Adrenal gland (tissue), 12 donors: ENCODE results near the gene ZNF416. TPM values are rescaled to one million over a fixed set of nuclear protein-coding genes. Genes with fewer than 3 reads are reported as not detected.
A peak's percentile ranks its signal among the peaks of the same experiment; 100 is the strongest.

Source experiments
- DNase-seq, 7 donors: peaks; one replicate each; pipeline ENCODE4 v3.0.0-alpha.2; 2019 to 2020
- H3K27ac ChIP-seq, 5 donors: fragments of 200-600 bp; sonication (generic) in 4 of 5; 1 replicate in 3 of 5; 2 replicates in 2 of 5; pipeline versions ENCODE4 v1.5.1 to v1.8.0; 2016 to 2020; ENCODE audit warnings: mild to moderate bottlenecking in 1 of 5
- H3K27me3 ChIP-seq: fragments of 200-600 bp; 2 replicates; pipeline ENCODE4 v1.8.0; 2021
- H3K36me3 ChIP-seq, 2 donors: fragments of 200-600 bp; replicated peaks in 1 of 2; 1 replicate in 1 of 2; 2 replicates in 1 of 2; pipeline versions ENCODE4 v1.5.1 to v1.8.0; 2018 to 2022
- H3K4me1 ChIP-seq, 2 donors: fragments of 200-600 bp; replicated peaks in 1 of 2; 1 replicate in 1 of 2; 2 replicates in 1 of 2; pipeline versions ENCODE4 v1.5.1 to v1.8.0; 2018 to 2021
- H3K4me3 ChIP-seq, 4 donors: fragments of 200-600 bp; sonication (generic) in 3 of 4; one replicate each; pipeline ENCODE4 v1.5.1; 2016 to 2018
- H3K9me3 ChIP-seq, 3 donors: fragments of 200-600 bp; sonication (generic) in 1 of 3; replicated peaks in 1 of 3; 1 replicate in 2 of 3; 2 replicates in 1 of 3; pipeline versions ENCODE4 v1.5.1 to v1.8.0; 2016 to 2021
- CTCF ChIP-seq, 6 experiments: fragments of 450-650 bp in 4 of 6; fragments of 200-600 bp in 2 of 6; sonication (generic) in 1 of 6; IDR thresholded peaks; 1 replicate in 5 of 6; 2 replicates in 1 of 6; pipeline versions ENCODE4 v1.5.1 to v1.8.0; 2016 to 2021; ENCODE audit warnings: antibody characterized with exemption in 6 of 6, mild to moderate bottlenecking in 2 of 6, moderate library complexity in 1 of 6
- POLR2A ChIP-seq, 2 donors: fragments of 450-650 bp; IDR thresholded peaks; one replicate each; pipeline ENCODE4 v1.6.1; 2017; ENCODE audit warnings: antibody characterized with exemption in 2 of 2, mild to moderate bottlenecking in 2 of 2, moderate library complexity in 1 of 2
- WGBS, 4 donors: extraction: QIAGEN DNeasy Blood & Tissue Kit in 2 of 4; methylation state at CpG; one replicate each; pipeline versions ENCODE4 v1.1.5 to v1.1.7; 2013 to 2017; 5-methylcytosine and 5-hydroxymethylcytosine counted together
- intact Hi-C, 2 donors: fragments of 100-400 bp; cut with DNase I; formaldehyde crosslinking; loops; one replicate each; pipeline versions ENCODE4 v1.14.1 to v1.15.0; 2022 to 2023
- polyA plus RNA-seq, 3 donors: library from polyadenylated mRNA; stranded (reverse); fragments of 200-250 nt in 2 of 3; fragments of 350-450 nt in 1 of 3; fragmentation: Illumina TruSeq in 1 of 3; extraction: RNeasy Lipid Tissue Mini Kit (QIAGEN cat#74804) in 1 of 3; gene quantifications; one replicate each; pipeline ENCODE4 v1.2.3, GENCODE V29; 2013 to 2014
- total RNA-seq, 9 donors: library from RNA; depleted of rRNA in 4 of 9; stranded (reverse); fragments of >200 nt in 4 of 9; fragments of 120-200 nt in 1 of 9; fragmentation: NEBNext Ultra II Directional in 1 of 9; extraction: Animal tissue kit (Norgen Biotek cat#: 25700) in 1 of 9; gene quantifications; one replicate each; pipeline versions ENCODE4 v1.1.0 to v1.2.4, GENCODE V29; 2013 to 2023
- donor health status: healthy with polysubstance abuse.
- donor health status: Bipolar disorder and iron deficiency.
- donor health status: DM: yes; HTN: yes; CAD: no.
- donor health status: DM: no; HTN: no; CAD: no.
- donor health status: DM: no; HTN: no; CAD: no.
- donor health status: DM: yes; HTN: yes; CAD: no.

The ZNF416 gene
- total and polyA plus RNA-seq, 12 donors: 1.9 to 7.9 (median 5.3) TPM

- intact Hi-C loops: no loop called here
- TF ChIP-seq CTCF (IDR thresholded peaks at IDR 0.05) (no peak), POLR2A (IDR thresholded peaks at IDR 0.05) (no peak)
- Histone ChIP-seq H3K4me3 (peak overlapping the region in 1 of 4 donors; percentile 76), H3K27ac (no peak overlapping the region), H3K4me1 (no peaks in the 10 kb centered on the region), H3K9me3 (peaks cover 0 to 53% (median 2%) of the 10 kb centered on the region in 3 donors), H3K36me3 (peaks cover 0 to 14% of the 10 kb centered on the region in 2 donors), H3K27me3 (no peaks in the 10 kb centered on the region)
- peak in 1 of 7 donors; percentile 24 for DNase-seq
- WGBS, 4 donors: 95 to 100% (median 100%) methylated on average over 3 of the region's 3 CpGs
These were observed 36.6 kb upstream of the ZNF416 start for GRCh38 chr19:57615346-57615745.

DNA sequence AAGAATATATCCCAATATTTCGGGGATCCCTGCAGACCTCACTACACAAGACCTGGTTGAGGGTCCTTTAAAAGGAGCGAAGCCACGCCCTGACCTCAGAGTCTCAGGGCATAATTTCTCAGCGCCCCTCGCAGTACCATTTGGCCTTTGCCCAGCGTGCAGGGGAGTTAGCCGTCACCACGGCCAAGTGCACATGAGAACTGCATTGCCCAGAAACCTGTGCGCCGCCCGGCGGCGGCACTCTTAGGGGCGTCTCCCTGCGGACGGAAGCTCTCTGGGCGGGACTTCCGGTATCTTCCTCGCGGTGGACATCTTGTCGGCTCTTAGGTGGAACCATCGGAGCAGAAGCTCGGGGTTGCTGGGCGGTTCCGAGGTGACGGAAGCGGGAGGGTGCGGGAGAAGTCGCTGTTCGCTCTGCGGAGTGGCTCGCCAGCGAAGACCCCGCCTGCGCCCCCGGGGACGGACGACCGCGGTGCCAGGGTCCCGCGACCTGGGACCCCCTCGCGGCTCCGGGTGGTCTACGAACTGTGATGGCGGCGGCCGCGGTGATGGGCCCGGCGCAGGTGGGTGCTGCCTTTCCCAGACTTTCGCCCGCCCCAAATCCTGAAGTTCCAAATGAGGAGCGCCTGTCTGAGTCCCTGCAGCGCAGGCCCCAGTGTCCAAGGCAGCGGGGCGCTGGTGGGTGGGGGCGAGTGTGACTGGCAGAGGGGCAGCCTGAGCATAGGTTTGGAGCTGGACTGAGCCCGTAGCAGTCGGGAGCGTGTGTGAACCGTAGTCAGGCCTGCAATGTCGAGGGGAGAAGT is 35.4 kb upstream of the ZNF416 start, which contains the start of gene ZNF134:
TSS of gene ZNF134 (plus strand) at position 302 of the 803 bp plus-strand sequence. CDS start 5,227 bp downstream, outside the sequence.
- H3K36me3 ChIP-seq: peaks cover 0 to 2% of the 10 kb centered on the region in 2 donors
- no peaks in the 10 kb centered on the region for H3K27me3 ChIP-seq
- H3K4me3 ChIP-seq: peak within 1 kb of the TSS; percentile 76 to 96 (median 88)
- peak in 4 of 6 experiments; percentile 10 to 43 (median 30) for TF ChIP-seq CTCF (IDR thresholded peaks at IDR 0.05)
- no peak for TF ChIP-seq POLR2A (IDR thresholded peaks at IDR 0.05)
- intact Hi-C loops: no loop called here
- peaks cover 0 to 41% (median 0%) of the 10 kb centered on the region in 3 donors for H3K9me3 ChIP-seq
- WGBS, 4 donors: 2 to 15% (median 3%) methylated on average over 8 to 64 of the region's 64 CpGs
- no peaks in the 10 kb centered on the region for H3K4me1 ChIP-seq
- peak; percentile 87 to 95 (median 92) for DNase-seq
- peak within 1 kb of the TSS in 3 of 5 donors; percentile 30 to 78 (median 46) for H3K27ac ChIP-seq

DNA sequence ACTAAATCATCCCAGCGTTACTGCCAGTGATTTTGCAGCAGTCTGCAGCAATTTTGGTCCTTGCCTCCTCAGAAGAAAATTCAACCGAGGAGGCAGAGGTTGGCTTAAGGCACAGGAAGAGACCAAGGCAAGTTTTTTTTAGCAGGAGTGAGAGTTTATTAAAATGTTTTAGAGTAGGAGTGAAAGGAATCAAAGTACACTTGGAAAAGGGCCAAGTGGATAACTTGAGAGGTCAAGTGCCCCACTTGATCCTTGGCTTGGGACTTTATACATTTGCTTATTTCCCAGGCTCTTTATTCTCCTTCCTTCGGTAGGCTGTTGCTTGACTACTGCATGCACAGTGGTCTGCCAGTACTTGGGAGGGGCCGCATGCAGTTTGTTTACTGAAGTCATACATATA is 32.4 kb upstream of the ZNF416 start:
- H3K27me3 ChIP-seq: no peaks in the 10 kb centered on the region
- no peak for TF ChIP-seq CTCF (IDR thresholded peaks at IDR 0.05)
- DNase-seq: peak in 1 of 7 donors; percentile 9
- peaks cover 0 to 11% (median 0%) of the 10 kb centered on the region in 3 donors for H3K9me3 ChIP-seq
- peaks cover 0 to 4% of the 10 kb centered on the region in 2 donors for H3K36me3 ChIP-seq
- no peak overlapping the region for H3K27ac ChIP-seq
- intact Hi-C loops: no loop called here
- no peaks in the 10 kb centered on the region for H3K4me1 ChIP-seq
- WGBS, 4 donors: 75 to 84% (median 78%) methylated on average over 4 of the region's 4 CpGs
- H3K4me3 ChIP-seq: no peak overlapping the region

- TF ChIP-seq POLR2A (IDR thresholded peaks at IDR 0.05) (no peak), CTCF (IDR thresholded peaks at IDR 0.05) (no peak)
- H3K36me3 ChIP-seq: peaks cover 0 to 4% of the 10 kb centered on the region in 2 donors
- H3K27me3 ChIP-seq: no peaks in the 10 kb centered on the region
- H3K4me3 ChIP-seq: no peak overlapping the region
- intact Hi-C loops: no loop called here
- no peaks in the 10 kb centered on the region for H3K9me3 ChIP-seq
- WGBS, 4 donors: 93 to 99% (median 97%) methylated on average over 5 of the region's 5 CpGs
- H3K4me1 ChIP-seq: no peaks in the 10 kb centered on the region
- no peak for DNase-seq
- no peak overlapping the region for H3K27ac ChIP-seq
These were observed 28.2 kb upstream of the ZNF416 start for GRCh38 chr19:57606931-57607330.
